ENCODE data around the gene WDPCP.

DNA sequence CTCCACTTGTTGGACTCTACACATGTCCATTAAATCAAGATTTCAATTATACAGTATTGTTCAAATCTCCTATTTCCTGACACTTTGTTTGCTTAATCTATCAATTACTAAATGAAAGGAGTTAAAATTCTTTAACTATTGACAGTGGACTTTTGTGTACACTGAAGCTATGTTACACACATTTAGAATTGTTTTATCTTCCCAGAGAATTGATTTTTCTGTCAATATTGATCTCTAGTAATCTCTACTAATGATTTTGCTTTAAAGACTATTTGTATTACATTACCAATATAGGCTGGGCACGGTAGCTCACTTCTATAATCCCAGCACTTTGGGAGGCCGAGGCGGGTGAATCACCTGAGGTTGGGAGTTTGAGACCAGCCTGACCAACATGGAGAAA is 215.7 kb downstream of the WDPCP start:
- no peak for TF ChIP-seq POLR2AphosphoS5 (IDR thresholded peaks at IDR 0.05; ENCODE audit: borderline replicate concordance, low read depth, low read length)
- TF ChIP-seq EZH2 (IDR thresholded peaks at IDR 0.05) = no peak

Measured in SK-N-MC (cell line).